Activated naive CD8-positive, alpha-beta T cell treated with anti-CD3 and anti-CD28 coated beads for 36 hours (primary cell): Measurements from ENCODE around the gene BDKRB2. TPM values are rescaled to one million over a fixed set of nuclear protein-coding genes. Genes with fewer than 3 reads are reported as not detected.

ENCODE experiments used
- DNase-seq: peaks from one replicate; pipeline ENCODE4 v3.0.0; 2021
- H3K27ac Mint-ChIP-seq: one replicate; pipeline ENCODE4 v1.8.0; 2022; ENCODE audit warnings: mild to moderate bottlenecking, moderate library complexity, mixed read lengths
- H3K27me3 Mint-ChIP-seq: one replicate; pipeline ENCODE4 v1.8.0; 2022; ENCODE audit warnings: mild to moderate bottlenecking, mixed read lengths
- H3K36me3 Mint-ChIP-seq: one replicate; pipeline ENCODE4 v1.8.0; 2021; ENCODE audit warnings: mild to moderate bottlenecking, mixed read lengths
- H3K4me1 Mint-ChIP-seq: one replicate; pipeline ENCODE4 v1.8.0; 2021; ENCODE audit warnings: mixed read lengths
- H3K4me3 Mint-ChIP-seq: one replicate; pipeline ENCODE4 v1.8.0; 2022; ENCODE audit warnings: mild to moderate bottlenecking, moderate library complexity, mixed read lengths
- H3K9me3 Mint-ChIP-seq: one replicate; pipeline ENCODE4 v1.8.0; 2022; ENCODE audit warnings: mixed read lengths
- total RNA-seq, 2 experiments: library from RNA; stranded (reverse); gene quantifications; one replicate each; pipeline ENCODE4 v1.2.3, GENCODE V29; 2021

BDKRB2 gene
- total RNA-seq, 2 experiments from 2014 or later = not detected

DNA sequence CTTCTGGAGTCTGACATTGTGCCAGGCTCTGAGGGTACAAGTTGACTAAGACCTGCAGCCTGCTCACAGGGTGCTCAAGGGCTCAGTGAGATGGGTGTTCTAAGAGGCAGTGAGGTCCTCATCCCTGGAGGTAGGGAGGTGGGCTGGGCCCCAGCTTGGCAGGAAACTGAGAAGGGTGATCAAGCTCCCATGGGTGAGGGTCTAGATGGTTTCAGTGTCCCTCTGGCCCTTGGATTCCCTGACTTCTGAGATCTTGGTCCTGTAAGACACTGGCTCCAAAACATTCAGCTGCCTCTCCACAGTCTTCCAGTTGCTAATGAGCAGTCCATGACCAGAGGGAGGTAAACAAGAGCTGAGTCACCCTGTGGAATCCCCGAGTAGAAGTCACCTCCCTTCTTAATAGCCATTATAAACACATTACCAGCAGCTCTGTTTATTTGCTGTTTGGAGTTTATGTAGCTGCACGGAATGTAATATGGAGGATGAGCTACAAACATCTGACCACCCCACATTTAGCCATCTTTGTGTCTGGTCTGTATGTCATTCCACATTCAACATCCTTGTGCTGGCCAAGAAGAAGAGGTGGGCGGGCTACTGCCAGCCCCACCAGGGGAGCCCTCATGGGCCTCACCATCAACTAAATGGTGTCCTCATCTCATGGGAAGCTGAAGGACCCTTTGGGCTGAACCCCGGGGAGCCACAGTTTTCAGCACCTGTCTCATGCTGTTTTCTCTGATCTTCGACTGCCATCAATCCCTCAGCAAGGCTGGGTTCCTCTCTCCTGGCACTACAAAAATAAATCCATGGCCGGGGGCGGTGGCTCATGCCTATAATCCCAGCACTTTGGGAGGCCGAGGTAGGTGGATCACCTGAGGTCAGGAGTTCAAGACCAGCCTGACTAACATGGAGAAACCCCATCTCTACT lies 37.2 kb upstream of the BDKRB2 start:
- no peaks in the 10 kb centered on the region for H3K36me3 Mint-ChIP-seq
- DNase-seq = no peak
- H3K27me3 Mint-ChIP-seq = peaks cover 4% of the 10 kb centered on the region
- no peak overlapping the region for H3K27ac Mint-ChIP-seq
- no peak overlapping the region for H3K4me3 Mint-ChIP-seq
- H3K4me1 Mint-ChIP-seq = no peaks in the 10 kb centered on the region
- no peaks in the 10 kb centered on the region for H3K9me3 Mint-ChIP-seq

DNA sequence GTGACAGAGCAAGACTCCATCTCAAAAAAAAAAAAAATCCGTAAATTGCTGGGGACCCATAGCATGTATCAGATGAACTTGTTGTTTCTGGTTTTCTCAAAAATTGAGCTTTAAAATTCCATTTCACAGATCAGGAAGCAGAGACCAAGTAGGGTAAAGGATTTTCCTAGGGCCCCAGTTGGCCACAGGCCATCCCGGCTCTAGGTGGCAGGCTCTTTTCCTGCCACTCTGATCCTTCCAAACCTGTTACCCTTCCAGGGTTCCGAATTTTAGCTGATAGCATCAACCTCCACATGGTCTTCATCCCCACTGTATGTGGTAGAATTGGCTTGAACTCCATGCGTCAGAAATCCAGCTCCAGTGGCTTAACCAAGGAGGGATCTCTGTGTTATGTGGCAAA lies 36.1 kb upstream of the BDKRB2 start:
- Mint-ChIP-seq H3K27me3 (peaks cover 4% of the 10 kb centered on the region), H3K36me3 (no peaks in the 10 kb centered on the region), H3K9me3 (no peaks in the 10 kb centered on the region), H3K27ac (no peak overlapping the region), H3K4me1 (no peaks in the 10 kb centered on the region), H3K4me3 (no peak overlapping the region)
- no peak for DNase-seq

DNA sequence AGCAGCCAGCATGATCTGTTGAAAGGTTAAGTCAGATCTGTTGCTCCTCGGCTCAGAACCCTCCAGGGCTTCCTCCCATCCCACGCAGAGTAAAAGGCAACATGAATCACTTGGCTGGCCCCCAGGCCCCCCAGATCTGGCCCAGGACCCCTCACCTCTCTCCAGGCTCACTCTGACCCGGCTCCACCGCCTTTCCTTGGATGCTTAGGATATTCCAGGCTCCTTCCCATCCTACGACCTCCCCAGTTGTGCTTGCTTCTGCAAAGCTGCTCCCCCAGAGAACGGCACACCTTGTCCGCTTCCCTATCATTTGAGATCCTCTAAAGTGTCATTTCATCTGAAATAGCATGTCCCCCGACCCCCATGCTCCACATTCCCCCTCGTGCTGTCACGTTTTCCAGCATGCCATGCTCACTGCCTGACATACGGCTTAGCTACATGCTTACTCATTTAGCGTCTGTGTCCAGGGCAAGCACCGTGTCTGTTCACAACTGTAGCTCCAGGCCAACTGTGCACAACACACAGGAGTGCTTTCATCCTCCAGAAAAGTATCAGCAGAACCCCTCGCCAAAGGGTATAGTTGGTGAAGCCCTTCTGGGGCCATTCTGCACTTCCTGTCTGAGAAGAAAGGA lies 33.6 kb upstream of the BDKRB2 start:
- no peak for DNase-seq
- H3K36me3 Mint-ChIP-seq = no peaks in the 10 kb centered on the region
- H3K27ac Mint-ChIP-seq = no peak overlapping the region
- H3K9me3 Mint-ChIP-seq = no peaks in the 10 kb centered on the region
- H3K4me1 Mint-ChIP-seq = no peaks in the 10 kb centered on the region
- H3K27me3 Mint-ChIP-seq = peaks cover 9% of the 10 kb centered on the region
- H3K4me3 Mint-ChIP-seq = no peak overlapping the region

DNA sequence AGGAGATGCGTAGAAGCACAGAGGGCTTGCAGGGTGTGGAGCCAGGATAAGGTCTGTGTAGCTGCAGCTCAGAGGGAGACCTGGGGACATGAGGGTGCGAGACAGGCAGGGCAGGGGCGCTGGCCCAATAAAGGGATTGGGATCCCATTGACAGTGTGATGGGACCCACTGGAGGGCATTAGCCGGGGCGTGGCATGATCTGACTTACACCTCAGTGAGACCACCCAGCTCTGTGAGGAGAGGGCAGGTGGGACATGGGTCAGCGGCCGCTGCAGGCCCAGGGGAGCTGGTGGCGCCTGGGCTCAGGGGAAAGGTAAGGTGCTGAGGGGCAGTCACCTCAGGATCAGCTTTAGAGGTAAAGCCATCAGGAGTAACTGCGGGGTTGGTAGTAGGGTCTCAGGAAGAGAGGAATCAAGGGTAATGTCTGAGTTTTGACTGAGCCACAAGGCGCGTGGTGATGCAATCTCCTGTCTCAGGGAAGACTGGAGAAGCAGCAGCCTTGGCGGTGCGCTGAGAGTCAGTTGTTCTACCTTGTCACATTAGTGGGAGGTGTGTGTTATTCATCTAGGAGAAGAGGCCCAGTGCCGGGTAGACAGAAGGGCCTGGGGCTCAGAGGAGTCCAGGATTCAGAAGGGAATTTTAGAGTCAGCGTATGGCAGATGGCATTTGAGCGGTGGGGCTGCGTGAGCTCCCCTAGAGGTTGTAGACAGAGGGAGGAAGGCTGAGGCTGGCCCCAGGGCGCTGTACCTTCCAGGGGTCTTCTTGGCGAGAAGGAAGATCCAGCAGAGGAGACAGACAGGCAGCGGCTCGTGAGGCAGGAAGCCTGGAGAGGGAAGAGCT lies 30.8 kb upstream of the BDKRB2 start:
- Mint-ChIP-seq H3K9me3 (no peaks in the 10 kb centered on the region), H3K4me3 (no peak overlapping the region), H3K4me1 (peaks cover 2% of the 10 kb centered on the region), H3K27ac (no peak overlapping the region), H3K27me3 (peaks cover 6% of the 10 kb centered on the region), H3K36me3 (no peaks in the 10 kb centered on the region)
- DNase-seq = no peak

DNA sequence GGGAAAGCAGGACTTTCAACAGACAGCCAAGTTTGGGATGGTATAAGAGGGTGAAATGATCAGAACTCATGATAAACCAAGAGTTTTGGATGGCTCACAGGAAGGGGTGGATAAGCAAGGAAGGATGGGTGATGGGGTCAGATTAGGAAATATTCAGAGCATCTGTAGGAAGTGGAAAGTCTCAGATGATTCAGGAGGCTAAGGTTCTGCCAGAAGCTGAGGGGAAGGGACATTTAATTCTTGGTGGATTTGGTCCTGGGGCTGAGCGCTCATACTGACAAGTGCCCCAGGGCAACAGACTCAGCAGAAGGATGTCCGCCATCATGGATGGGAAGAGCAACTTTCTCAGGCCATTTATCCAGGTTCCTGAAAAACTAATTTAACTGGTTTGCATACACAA lies 28.4 kb upstream of the BDKRB2 start:
- H3K27ac Mint-ChIP-seq = peak overlapping the region; percentile 35
- no peak overlapping the region for H3K4me3 Mint-ChIP-seq
- peaks cover 6% of the 10 kb centered on the region for H3K27me3 Mint-ChIP-seq
- peaks cover 3% of the 10 kb centered on the region for H3K9me3 Mint-ChIP-seq
- no peak for DNase-seq
- H3K36me3 Mint-ChIP-seq = no peaks in the 10 kb centered on the region
- peaks cover 2% of the 10 kb centered on the region for H3K4me1 Mint-ChIP-seq

DNA sequence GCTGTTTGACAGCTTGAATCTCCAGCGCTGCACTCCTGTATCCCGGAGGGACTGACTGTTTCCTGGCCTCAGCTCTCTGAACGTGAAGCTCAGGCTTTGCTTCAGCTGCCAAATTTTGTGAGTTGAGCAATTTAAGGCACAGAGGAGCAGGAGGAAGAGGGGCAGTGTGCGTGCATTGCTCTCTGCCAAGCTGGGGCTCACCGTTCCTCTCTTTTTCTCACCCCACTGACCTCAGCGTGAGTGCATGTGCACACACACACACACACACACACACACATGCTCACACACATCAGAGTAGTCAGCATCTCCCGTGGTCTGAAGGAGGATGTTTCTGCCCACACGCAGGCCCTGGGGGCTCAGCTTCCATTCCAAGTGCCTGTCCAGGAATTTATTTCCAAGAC lies 27.8 kb upstream of the BDKRB2 start:
- no peak overlapping the region for H3K27ac Mint-ChIP-seq
- peaks cover 3% of the 10 kb centered on the region for H3K9me3 Mint-ChIP-seq
- no peak for DNase-seq
- no peaks in the 10 kb centered on the region for H3K36me3 Mint-ChIP-seq
- peaks cover 2% of the 10 kb centered on the region for H3K4me1 Mint-ChIP-seq
- peaks cover 6% of the 10 kb centered on the region for H3K27me3 Mint-ChIP-seq
- no peak overlapping the region for H3K4me3 Mint-ChIP-seq

DNA sequence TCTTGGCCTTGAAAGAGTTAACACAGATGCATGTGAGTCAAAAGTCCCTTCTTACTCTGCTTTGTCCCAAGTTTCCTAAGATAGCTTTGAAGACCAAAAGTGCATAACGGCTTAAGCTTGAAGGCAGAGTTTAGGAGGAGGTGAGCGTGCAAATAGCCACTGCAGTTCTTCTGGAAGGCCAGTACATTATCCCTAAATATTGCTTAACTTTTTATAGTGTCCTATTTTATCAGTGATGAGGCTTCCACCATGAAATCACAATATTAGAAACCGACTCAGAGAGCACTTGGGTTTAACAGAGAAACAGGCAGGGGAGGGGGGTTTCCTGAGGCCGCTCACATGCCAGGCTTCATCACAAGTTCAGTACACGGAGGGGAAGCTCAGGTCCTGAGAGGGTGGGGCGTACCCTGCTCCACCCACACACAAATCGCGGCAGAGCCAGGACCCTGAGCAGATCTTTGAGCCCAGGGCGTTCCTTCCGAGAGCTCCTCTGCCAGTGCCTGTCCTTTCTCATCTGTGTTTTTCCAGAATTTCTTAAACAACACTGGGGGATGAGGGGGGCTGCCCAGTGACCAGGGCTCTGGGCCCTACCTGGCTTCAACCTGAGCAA lies 26.8 kb upstream of the BDKRB2 start:
- H3K27me3 Mint-ChIP-seq = peaks cover 6% of the 10 kb centered on the region
- peaks cover 2% of the 10 kb centered on the region for H3K4me1 Mint-ChIP-seq
- peaks cover 3% of the 10 kb centered on the region for H3K9me3 Mint-ChIP-seq
- no peaks in the 10 kb centered on the region for H3K36me3 Mint-ChIP-seq
- peak; percentile 7 for DNase-seq
- H3K4me3 Mint-ChIP-seq = no peak overlapping the region
- no peak overlapping the region for H3K27ac Mint-ChIP-seq

DNA sequence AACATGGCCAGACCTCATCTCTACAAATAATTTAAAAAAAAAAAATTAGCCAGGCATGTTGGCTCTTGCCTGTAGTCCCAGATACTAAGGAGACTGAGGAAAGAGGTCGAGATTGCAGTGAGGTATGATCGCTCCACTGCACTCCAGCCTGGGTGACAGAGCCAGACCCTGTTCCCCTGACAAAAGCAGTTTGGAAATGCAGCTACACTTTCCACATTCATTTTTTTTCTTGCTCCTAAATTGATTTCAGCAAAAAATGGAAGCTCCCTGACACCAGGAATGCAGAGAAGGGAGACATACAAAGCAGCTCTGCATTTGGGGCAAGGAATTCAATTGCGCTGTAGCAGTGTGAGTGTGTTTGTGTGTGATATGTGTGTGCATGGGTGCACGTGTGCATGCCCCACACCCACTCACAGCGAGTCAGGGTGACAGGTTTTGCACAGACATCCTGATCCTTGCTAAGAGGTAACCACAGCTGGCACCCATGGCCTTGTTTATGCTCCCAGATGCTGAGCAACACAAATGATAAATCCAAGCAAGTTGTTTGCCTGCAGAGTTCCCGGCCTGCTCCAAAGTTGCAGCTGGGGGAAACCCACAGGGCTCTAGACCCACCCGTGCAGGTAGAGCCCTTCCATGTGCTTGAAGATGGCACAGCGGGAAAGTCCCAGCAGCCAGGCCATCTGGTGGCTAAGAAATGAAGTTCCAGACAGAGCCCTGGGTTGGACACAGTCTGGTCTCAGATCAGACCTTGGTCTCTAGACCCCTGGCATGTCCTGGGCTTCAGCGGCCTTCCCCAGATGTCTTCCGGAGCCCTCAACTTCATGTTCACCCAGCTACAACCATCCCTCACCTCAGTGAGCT lies 25.9 kb upstream of the BDKRB2 start:
- H3K4me1 Mint-ChIP-seq = peaks cover 2% of the 10 kb centered on the region
- no peak for DNase-seq

DNA sequence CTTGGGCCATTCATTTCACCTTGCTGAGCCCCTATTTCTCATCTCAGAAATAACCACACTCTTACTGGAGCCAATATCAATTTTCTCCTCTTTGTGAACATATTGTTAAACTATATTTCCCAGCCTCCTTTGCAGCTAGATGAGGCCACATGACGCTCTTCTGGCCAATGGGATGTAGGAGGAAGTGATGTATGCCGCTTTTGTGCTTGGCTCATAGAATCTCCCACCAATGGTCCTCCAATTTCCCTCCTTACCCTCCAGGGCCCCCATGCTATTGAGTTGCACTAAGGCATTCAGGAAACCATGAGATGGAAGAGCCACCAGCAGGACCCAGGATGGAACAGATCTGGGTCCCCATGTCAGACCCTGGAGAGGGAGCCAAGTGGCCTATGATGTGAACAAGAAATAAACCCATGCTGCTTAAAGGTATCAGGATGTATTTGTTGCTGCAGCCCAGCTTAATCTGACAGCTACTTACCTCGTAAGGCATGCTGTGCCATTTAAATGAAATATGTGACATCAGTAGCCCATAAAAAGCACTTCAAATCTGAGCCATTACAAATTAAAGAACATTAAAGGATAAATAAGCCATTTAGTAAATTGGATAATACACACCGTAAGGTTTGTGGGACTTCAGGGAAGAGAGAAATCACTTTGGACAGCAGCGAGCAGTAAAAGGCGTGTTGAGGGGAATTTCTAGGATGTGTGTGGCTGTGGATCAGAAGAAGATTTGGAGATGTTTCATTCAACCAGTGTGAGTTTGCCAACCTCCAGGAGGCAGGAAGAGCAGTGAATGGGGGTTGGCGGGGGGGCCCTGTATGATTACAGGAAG lies 24.4 kb upstream of the BDKRB2 start:
- H3K36me3 Mint-ChIP-seq = no peaks in the 10 kb centered on the region
- H3K4me3 Mint-ChIP-seq = no peak overlapping the region
- H3K27me3 Mint-ChIP-seq = no peaks in the 10 kb centered on the region
- peaks cover 3% of the 10 kb centered on the region for H3K9me3 Mint-ChIP-seq
- DNase-seq = no peak
- H3K4me1 Mint-ChIP-seq = peaks cover 2% of the 10 kb centered on the region
- no peak overlapping the region for H3K27ac Mint-ChIP-seq

More for the DNA sequence above, 25.9 kb upstream of the BDKRB2 start:
- Mint-ChIP-seq H3K4me3 (no peak overlapping the region), H3K36me3 (no peaks in the 10 kb centered on the region), H3K9me3 (peaks cover 3% of the 10 kb centered on the region), H3K27ac (no peak overlapping the region), H3K27me3 (peaks cover 6% of the 10 kb centered on the region)

DNA sequence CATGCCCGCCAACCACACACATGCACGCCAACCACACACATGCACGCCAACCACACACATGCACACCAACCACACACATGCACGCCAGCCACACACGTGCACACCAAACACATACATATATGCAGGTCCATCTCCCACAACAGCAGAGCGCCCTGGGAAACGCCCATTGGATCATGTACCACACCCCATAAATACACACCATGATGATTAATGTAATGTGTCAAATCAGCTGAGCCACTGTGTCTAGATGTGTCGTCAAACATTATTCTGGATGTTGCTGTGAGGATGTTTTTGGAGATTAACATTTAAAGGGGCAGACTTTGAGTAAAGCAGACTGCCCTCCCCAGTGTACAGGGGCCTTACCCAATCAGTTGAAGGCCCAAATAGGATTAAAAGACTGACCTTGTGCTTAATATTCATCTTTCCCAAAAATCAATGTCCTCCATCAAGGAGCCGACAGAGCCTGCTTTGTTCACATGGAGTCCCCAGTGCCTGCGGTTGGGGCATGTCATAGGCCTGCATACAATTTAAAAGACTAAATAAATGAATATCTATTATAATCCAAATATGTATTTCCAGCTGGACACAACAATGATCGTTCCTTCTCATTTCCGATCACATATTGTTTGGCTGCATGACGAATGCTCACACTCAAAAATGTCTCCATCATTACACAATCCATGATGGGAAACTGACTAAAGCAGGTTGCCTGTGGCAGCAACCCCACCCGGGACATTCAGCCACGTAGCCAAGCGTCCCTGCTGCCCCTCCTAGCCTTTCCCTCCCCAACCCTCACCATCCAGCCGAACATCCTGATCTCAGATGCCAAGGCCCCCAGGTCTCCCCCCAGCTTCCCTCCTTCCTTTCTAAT lies 23.2 kb upstream of the BDKRB2 start:
- Mint-ChIP-seq H3K9me3 (peaks cover 3% of the 10 kb centered on the region), H3K4me3 (no peak overlapping the region), H3K27ac (no peak overlapping the region), H3K4me1 (peaks cover 2% of the 10 kb centered on the region), H3K27me3 (no peaks in the 10 kb centered on the region), H3K36me3 (no peaks in the 10 kb centered on the region)
- no peak for DNase-seq

DNA sequence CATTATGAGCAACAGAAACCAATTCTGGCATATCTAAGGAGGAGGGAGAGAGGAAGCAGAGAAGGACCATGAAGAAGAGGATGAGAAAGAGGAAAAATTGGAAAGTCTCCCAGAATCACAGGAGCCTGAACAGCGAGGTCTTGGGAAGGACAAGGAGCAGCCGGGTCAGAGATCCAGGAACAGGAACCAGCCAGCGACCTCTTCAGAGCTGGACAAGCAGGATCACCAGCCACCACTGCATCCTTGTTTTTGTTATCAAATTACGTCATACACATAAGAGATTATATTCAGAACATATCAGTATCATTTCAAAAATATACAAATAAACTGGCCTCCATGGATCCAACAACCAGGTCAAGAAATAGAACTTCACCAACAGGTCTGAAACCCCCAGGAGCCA lies 22.1 kb upstream of the BDKRB2 start:
- no peak for DNase-seq
- Mint-ChIP-seq H3K36me3 (no peaks in the 10 kb centered on the region), H3K9me3 (peaks cover 3% of the 10 kb centered on the region), H3K4me3 (no peak overlapping the region), H3K27ac (no peak overlapping the region), H3K27me3 (no peaks in the 10 kb centered on the region), H3K4me1 (peaks cover 2% of the 10 kb centered on the region)

DNA sequence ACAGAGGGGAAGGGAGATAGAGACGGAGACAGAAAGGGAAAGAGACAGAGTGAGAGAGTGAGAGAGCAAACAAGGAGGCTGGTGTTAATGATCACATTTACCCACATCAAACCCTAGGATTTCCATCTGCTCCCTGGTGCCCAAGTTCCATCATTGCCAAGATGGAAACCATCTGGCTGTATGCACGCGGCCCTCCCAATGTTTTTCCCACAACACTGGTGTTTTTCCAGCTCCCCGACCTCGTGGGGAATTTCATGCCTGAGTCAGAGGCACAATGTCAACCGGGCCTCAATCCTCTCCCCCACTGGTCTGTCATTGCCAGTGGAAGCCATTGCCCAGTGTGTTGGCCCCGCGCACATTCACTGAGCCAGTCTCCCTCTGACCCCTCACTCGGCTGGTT lies 19.9 kb upstream of the BDKRB2 start:
- Mint-ChIP-seq H3K4me3 (no peak overlapping the region), H3K36me3 (no peaks in the 10 kb centered on the region), H3K27me3 (peaks cover 10% of the 10 kb centered on the region), H3K27ac (no peak overlapping the region), H3K9me3 (peaks cover 3% of the 10 kb centered on the region), H3K4me1 (peaks cover 5% of the 10 kb centered on the region)
- no peak for DNase-seq
